GM19238 (cell line): ENCODE data around the gene UBE2V1.
"Not testable (repeated sequence)": the region's sequence is repeated elsewhere in the genome, so short reads cannot be mapped to it uniquely, and the experiment has no call there.

Experiments used
- DNase-seq: peaks from one replicate; pipeline ENCODE4 v3.0.0; 2011; ENCODE audit warnings: low spot score; ENCODE audit not compliant: insufficient read length

The UBE2V1 gene

DNA sequence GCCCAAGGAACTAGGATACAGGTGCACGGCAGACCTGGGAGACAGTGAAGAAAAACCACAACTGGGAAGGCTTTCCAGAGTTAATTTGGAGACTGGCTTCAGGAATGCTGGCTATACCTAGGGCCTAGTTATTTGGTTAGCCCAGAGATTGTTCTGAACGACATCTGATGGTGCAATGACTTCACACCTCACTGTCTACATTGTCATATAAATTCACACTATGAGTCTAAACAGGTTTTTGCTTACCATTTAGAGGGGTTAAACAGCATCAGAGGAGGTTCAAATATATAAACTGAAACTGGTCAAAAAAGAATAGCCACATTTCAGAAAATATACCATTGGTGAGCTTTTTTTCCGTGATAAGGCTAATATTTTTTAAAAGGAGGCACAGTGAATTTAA lies 16.7 kb downstream of the UBE2V1 start:
- DNase-seq, result no peak

DNA sequence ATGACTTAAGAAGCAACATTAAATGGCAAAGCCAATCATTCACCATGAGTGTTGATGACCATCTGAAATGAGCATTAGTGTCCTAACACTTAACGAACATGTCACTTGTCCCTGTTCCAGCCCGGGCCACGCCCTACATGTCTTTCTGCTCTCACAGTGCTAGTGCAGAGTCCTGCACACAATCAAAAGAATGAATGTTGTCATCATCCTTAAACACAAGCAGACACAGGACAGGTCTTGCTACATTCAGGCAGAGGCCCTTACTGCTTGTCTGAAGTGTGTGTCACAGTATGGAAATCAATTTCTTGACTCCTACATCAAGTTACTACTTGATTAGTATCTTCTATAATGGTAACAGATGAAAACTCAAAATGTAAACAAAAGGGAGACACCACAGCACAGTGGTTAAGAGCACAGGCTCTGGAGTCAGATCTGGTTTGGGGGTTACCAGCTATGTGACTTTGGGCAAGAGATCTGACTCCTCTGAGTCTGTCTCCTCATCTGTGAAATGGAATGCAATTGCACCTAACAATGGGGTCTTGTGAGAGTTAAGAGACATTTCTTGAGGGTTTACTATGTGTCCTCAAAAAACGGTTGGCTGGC lies 17.4 kb downstream of the UBE2V1 start:
- DNase-seq, result no peak

DNA sequence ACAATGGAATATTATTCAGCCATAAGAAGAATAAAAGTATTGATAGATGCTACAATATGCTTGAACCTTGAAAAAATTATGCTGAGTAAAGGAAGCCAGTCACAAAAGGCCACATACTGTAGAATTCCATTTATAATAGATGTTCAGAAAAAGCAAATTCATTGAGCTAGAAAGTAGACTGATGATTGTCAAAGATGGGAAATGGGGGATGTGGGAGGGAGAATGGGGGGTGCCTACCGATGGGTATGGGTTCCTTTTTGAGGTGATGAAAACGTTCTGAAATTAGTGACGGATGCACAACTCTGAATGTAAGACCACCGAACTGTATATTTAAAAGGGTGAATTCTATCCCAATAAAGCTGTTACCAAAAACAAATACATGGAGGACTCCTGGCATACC lies 18.4 kb downstream of the UBE2V1 start:
- DNase-seq, result no peak

DNA sequence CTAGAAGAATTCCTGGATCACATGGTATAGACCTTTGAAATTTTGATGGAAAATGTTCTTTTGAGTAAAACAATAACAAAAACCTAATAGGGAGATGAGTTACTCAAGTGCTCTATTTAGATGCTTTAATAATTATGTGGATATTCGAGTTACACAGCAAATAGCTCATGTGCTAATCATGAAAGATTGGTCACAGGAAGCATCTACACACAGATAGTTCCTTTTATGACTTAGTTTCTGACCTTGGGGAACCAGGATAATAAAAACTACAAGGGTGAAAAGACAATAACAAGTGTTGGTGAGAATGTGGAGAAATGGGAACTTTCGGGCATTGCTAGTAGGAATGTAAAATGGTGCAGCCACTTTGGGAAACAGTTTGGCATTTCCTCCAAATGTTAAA lies 19.7 kb downstream of the UBE2V1 start:
- no peak for DNase-seq

DNA sequence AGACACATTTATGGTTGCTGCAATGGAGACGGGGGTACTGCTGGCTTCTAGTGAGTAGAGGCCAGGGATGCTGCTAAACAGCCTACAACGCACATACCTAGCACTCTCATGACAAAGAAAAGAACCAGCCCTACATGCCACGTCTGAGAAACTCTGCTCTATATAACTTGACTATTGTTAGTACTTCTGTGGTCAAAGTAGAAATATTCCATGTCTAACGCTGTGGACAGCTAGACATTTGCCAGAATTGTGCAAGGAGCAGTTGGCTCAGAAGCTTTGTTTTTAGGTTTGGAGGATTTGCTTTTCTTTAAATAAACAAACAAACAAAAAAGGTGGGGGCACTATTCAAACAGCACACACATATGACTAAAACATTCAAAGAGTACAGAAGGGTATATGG lies 20.5 kb downstream of the UBE2V1 start:
- no peak for DNase-seq

DNA sequence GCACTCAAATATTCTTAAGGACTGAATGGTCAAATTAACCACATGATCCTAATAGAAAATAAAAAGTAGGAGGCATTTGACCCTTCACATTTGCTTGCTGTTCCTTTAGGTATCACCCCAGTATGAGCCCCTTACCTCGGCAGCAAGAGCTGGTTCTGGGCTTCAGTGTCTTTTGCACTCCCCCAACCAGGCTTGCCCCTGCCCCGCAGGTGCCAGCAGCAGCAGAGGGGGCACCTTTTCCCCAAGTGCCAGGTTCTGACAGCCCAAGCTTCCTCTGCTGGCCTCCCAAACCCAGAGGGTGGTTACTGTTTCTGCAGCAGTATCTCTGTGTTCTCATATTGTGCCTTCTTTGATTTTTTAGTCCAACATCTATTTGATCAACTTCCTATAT lies 23.2 kb downstream of the UBE2V1 start:
- no peak for DNase-seq

- DNase-seq, result no peak
Measured at GRCh38 chr20:50089140-50089786, 23.7 kb downstream of the UBE2V1 start.

DNA sequence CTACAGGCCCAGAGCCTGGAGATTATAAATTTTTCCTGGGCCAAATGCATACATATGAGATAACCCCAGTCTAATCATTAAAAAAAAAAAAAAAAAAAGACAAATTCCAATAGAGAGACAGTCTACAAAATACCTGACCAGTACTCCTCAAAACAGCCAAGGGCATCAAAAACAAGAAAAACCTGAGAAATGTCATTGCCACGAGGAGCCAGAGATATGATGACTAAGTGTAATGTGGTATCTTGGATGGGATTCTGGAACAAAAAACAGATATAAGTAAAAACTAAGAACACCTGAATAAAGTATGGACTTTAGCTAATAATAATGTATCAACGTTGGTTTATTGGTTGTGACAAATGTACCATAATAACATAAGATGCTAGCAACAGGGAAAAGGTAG lies 24.9 kb downstream of the UBE2V1 start:
- DNase-seq, result no peak

DNA sequence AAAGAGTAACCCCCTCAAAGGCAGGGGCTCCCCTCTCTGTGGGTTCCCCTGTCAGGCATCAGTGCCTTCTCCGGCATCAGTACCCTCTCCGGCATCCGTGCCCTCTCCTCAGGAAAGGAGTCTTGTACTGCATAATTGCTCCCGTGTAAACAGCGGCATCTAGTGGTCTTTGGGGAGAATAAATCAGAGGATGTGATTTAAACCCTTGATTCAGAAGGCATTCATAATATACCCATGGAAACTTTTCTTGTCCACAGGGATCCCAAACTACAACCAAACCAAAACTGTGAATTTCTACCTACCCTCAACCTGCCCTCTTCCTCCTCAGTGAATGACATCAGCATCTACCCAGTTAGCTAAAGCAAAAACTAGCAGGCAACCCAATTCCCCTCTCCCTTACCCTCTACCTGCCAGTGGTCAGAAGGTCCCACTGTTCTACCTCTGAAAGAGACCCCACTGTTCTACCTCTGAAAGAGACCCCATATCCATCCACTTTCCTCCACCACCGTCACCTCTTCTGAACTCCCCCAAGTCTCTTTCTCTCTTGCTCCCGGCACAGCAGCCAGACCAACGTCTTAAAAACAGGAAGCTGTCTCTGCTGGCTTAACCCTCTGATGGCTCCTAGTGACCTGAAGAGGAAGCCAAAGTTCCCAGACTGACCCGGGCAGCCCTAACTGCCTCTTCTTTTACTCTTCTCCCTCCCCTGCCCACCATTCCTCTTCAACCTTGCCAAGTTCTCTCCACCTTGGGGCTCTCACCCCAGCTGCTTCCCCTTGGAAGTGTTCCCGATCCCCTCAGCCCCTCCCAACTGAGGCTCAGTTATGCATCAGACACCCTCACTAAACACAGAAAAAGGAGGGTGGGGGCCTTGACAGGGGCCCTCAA lies 27.2 kb downstream of the UBE2V1 start:
- DNase-seq, result peak; percentile 46

- DNase-seq, result no peak
Measured at GRCh38 chr20:50085146-50085480, 27.8 kb downstream of the UBE2V1 start.

DNA sequence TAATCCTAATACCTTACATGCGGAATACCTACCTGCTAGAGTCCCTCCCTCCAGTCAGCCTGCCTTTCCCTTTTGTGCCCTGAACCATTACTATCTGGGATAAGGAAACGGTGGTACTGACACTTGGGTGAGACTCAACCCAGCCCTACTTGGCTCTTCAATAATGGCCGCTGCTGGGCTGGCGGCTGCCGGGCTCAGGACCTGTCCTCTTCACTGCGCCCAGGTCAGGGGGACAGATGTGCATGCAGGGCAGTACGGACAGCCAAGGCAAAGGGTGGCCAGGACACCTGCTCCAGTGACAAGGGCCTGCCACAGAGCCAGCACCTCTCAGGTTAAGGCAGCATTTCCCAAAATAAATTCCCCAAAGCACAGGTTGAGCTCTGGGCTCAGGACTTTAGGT lies 29.9 kb downstream of the UBE2V1 start:
- DNase-seq, result no peak

DNA sequence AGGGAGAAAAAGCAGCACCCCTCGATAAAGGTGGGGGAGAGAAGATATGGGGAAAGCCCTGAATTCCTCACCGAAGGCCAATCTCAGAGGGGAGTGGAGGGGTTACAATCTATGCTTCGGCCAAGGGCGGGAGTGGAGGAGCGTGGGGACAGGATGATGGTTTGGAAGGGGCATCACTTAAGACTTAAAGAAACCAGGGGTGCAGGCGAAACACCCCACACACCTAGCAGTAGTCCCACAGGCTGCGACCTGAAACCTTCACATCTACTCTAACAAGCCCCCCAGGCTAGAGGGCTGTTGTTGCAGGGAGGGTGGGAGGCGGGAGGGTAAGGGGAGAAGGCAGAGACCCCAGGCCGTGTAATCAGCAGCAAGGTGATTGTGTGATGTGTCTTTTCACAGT lies 30.9 kb downstream of the UBE2V1 start:
- not testable (repeated sequence) for DNase-seq

DNA sequence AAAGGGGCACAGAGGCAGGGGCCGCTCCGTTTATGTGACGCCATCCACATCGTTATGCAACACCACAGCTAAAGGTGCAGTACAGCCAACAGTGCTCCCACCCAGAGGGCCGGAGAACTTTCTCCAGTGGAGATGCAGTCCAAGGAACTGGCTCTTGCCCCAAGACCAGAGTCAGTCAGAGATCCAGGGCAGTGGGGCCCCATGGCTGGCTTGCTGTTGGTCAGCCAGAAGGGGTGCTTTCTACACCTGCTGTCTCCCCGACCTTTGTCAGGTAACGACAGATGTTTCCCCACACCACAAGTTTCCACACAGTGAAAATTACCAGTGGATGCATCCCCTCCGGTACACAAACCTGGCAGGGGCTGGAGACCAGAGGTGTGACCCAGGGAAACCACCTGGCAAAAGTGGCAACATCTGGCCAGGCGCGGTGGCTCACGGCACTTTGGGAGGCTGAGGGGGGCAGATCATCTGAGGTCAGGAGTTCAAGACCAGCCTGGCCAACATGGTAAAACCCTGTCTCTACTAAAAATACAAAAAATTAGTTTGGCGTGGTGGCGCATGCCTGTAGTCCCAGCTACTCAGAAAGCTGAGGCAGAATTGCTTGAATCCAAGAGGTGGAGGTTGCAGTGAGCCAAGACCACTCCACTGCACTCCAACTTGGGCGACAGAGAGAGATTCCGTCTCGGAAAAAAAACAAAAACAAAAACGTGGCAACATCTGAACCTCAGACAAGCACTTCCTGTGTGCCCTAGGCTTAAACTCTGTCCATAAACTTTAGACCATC lies 34.9 kb downstream of the UBE2V1 start:
- no peak for DNase-seq

- no peak for DNase-seq
Measured at GRCh38 chr20:50073500-50073899, 39.5 kb downstream of the UBE2V1 start.

GRCh38 chr20:50071039-50071888 lies 41.7 kb downstream of the UBE2V1 start:
- DNase-seq, result peak; percentile 94

GRCh38 chr20:50070361-50070760 lies 42.6 kb downstream of the UBE2V1 start:
- no peak for DNase-seq

GRCh38 chr20:50068041-50068651 lies 44.8 kb downstream of the UBE2V1 start:
- no peak for DNase-seq

DNA sequence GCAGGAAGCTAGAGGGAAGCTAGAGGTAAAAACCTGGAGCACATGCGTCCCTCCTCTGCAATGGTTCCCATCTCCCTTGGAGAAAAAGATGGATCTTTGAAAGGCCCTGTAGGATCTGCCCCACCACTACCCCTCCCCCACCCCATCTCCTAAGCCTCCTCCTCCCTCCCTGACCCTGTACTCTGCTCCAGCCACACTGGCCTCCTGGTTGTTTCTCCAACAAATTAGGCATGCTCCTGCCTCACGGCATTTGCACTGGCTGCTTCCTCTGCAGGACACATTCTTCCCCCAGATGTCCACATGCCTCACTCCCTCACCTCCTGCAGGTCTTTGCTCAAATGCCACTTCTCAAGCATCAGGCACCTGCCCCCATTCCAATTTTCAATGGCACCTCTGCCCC lies 45.5 kb downstream of the UBE2V1 start:
- no peak for DNase-seq

GRCh38 chr20:50067018-50067417 lies 45.9 kb downstream of the UBE2V1 start:
- DNase-seq, result no peak

- DNase-seq, result no peak
Measured at GRCh38 chr20:50066161-50066834, 46.7 kb downstream of the UBE2V1 start.
